ENCODE data around the gene TBL1XR1.

DNA sequence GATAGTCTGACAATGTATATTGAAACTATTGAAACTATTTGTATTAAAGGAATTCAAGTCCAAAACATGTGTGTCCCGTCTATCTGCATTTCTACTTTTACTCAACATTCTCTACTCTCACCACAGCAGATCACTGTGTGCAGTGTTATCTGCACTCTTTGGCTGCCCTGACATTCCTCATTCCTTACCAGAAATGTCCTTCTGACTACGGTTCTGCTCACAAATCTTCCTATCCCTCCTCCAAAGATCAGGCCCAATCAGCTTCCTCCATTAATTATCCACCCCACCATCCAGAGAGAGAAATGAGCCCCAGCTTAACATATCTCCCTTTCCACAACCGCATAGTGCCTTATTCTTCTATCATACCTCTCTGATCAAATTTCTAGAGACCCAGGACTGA lies 94.7 kb downstream of the TBL1XR1 start:
- TF ChIP-seq, protein P1, sequence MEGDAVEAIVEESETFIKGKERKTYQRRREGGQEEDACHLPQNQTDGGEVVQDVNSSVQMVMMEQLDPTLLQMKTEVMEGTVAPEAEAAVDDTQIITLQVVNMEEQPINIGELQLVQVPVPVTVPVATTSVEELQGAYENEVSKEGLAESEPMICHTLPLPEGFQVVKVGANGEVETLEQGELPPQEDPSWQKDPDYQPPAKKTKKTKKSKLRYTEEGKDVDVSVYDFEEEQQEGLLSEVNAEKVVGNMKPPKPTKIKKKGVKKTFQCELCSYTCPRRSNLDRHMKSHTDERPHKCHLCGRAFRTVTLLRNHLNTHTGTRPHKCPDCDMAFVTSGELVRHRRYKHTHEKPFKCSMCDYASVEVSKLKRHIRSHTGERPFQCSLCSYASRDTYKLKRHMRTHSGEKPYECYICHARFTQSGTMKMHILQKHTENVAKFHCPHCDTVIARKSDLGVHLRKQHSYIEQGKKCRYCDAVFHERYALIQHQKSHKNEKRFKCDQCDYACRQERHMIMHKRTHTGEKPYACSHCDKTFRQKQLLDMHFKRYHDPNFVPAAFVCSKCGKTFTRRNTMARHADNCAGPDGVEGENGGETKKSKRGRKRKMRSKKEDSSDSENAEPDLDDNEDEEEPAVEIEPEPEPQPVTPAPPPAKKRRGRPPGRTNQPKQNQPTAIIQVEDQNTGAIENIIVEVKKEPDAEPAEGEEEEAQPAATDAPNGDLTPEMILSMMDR (IDR thresholded peaks at IDR 0.05), result no peak
- TF ChIP-seq EZH2 (IDR thresholded peaks at IDR 0.05), result no peak

All from neural progenitor cell (in vitro differentiated cells).